Trophoblast cell (in vitro differentiated cells and primary cell): ENCODE measurements around the gene ALOX15B.

Experiments used
- DNase-seq, 2 donors: peaks; one replicate each; pipeline ENCODE4 v3.0.0-alpha.2; 2016
- H2AFZ ChIP-seq: 2 replicates; pipeline ENCODE4 v1.6.1; 2013; ENCODE audit warnings: low read length, moderate library complexity, mild to moderate bottlenecking; ENCODE audit not compliant: insufficient read depth, poor library complexity
- H2AK5ac ChIP-seq: 2 replicates; pipeline ENCODE4 v1.6.1; 2013; ENCODE audit warnings: mild to moderate bottlenecking, low read length
- H2BK120ac ChIP-seq: 2 replicates; pipeline ENCODE4 v1.6.1; 2013; ENCODE audit warnings: low read length, mild to moderate bottlenecking, moderate library complexity; ENCODE audit not compliant: insufficient read depth, poor library complexity
- H2BK12ac ChIP-seq: 2 replicates; pipeline ENCODE4 v1.6.1; 2013; ENCODE audit warnings: mild to moderate bottlenecking, low read length, moderate library complexity
- H2BK5ac ChIP-seq: 2 replicates; pipeline ENCODE4 v1.6.1; 2013; ENCODE audit warnings: low read length, low read depth, moderate library complexity, mild to moderate bottlenecking; ENCODE audit not compliant: poor library complexity
- H3K14ac ChIP-seq: 2 replicates; pipeline ENCODE4 v1.6.1; 2013; ENCODE audit warnings: mild to moderate bottlenecking, low read length
- H3K18ac ChIP-seq: 2 replicates; pipeline ENCODE4 v1.6.1; 2013; ENCODE audit warnings: mild to moderate bottlenecking, low read length
- H3K23ac ChIP-seq: 2 replicates; pipeline ENCODE4 v1.6.1; 2013; ENCODE audit warnings: low read length
- H3K27ac ChIP-seq: 2 replicates; pipeline ENCODE4 v1.5.1; 2013; ENCODE audit warnings: low read depth, mild to moderate bottlenecking, inconsistent platforms, low read length, moderate library complexity
- H3K27me3 ChIP-seq: 2 replicates; pipeline ENCODE4 v1.6.1; 2013; ENCODE audit warnings: inconsistent platforms, mild to moderate bottlenecking, low read length, moderate library complexity; ENCODE audit not compliant: insufficient read depth
- H3K36me3 ChIP-seq, 2 experiments: 1 replicate in 1 of 2; 2 replicates in 1 of 2; pipeline ENCODE4 v1.6.1; 2013; ENCODE audit warnings: low read length in 2 of 2, mild to moderate bottlenecking in 2 of 2, moderate library complexity in 1 of 2; ENCODE audit not compliant: insufficient read depth in 2 of 2, control insufficient read depth in 1 of 2
- H3K4ac ChIP-seq: 2 replicates; pipeline ENCODE4 v1.6.1; 2013; ENCODE audit warnings: low read depth, mild to moderate bottlenecking, low read length, moderate library complexity
- H3K4me1 ChIP-seq, 2 experiments: 1 replicate in 1 of 2; 2 replicates in 1 of 2; pipeline ENCODE4 v1.6.1; 2013; ENCODE audit warnings: low read length in 2 of 2, mild to moderate bottlenecking in 2 of 2, moderate library complexity in 1 of 2; ENCODE audit not compliant: insufficient read depth in 2 of 2, control insufficient read depth in 1 of 2
- H3K4me2 ChIP-seq: 2 replicates; pipeline ENCODE4 v1.6.1; 2013; ENCODE audit warnings: inconsistent platforms, mild to moderate bottlenecking, low read length, moderate library complexity
- H3K4me3 ChIP-seq: 2 replicates; pipeline ENCODE4 v1.5.1; 2013; ENCODE audit warnings: mild to moderate bottlenecking, low read depth, low read length, inconsistent platforms
- H3K79me1 ChIP-seq: one replicate; pipeline ENCODE4 v1.6.1; 2013; ENCODE audit warnings: low read length
- H3K79me2 ChIP-seq: 2 replicates; pipeline ENCODE4 v1.6.1; 2013; ENCODE audit warnings: low read length, mild to moderate bottlenecking; ENCODE audit not compliant: control insufficient read depth, insufficient read depth, poor library complexity
- H3K9ac ChIP-seq: 2 replicates; pipeline ENCODE4 v1.6.1; 2013; ENCODE audit warnings: mild to moderate bottlenecking, low read length
- H3K9me3 ChIP-seq: 2 replicates; pipeline ENCODE4 v1.6.1; 2013; ENCODE audit warnings: low read depth, mild to moderate bottlenecking, control low read depth, inconsistent platforms, low read length; ENCODE audit not compliant: insufficient read depth
- H4K12ac ChIP-seq: 2 replicates; pipeline ENCODE4 v1.6.1; 2013; ENCODE audit warnings: low read depth, mild to moderate bottlenecking, low read length, moderate library complexity
- H4K8ac ChIP-seq: 2 replicates; pipeline ENCODE4 v1.6.1; 2013; ENCODE audit warnings: low read depth, mild to moderate bottlenecking, low read length, moderate library complexity
- H4K91ac ChIP-seq: one replicate; pipeline ENCODE4 v1.6.1; 2013; ENCODE audit warnings: low read depth, mild to moderate bottlenecking, low read length, moderate library complexity
- WGBS: extraction: QIAGEN DNeasy Blood & Tissue Kit; methylation state at CpG from one replicate; pipeline ENCODE4 v1.1.7; 2013; ENCODE audit warnings: missing lambda C conversion rate; ENCODE audit not compliant: insufficient read length, insufficient coverage; ENCODE audit errors: extremely low coverage; 5-methylcytosine and 5-hydroxymethylcytosine counted together

ALOX15B gene

DNA sequence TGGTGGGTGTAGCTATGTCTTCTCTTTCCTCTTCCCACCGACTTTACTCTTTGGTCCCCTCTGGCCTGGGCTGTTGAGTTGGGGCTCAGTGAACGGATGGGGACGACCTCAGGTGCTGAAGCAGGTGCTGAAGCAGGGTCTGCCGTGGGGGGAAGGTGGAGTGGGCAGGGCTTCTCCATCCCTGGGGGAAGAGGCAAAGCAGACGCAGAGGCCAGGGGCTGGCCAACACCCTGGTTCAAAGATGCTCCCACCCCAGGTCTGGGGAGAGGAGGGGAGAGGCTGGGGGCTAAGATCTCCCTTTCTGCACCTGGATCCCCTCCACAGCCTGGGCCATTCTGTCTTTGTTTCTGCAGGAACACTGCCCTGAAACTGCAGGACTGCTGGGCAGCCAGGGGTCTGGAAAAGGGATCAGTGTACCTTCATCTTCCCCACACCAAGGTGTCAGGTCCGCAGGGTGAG is 25.7 kb downstream of the ALOX15B start:
- Histone ChIP-seq H3K4me3 (no peak overlapping the region), H3K23ac (no peak overlapping the region), H4K8ac (no peak overlapping the region), H3K18ac (no peak overlapping the region), H3K9me3 (peaks cover 1% of the 10 kb centered on the region), H3K4me2 (no peak overlapping the region), H2BK12ac (no peak overlapping the region), H3K9ac (no peak overlapping the region), H3K4me1 (no peaks in the 10 kb centered on the region), H4K91ac (no peak overlapping the region), H2AFZ (no peak overlapping the region), H2AK5ac (no peak overlapping the region), H3K79me2 (no peaks in the 10 kb centered on the region), H3K14ac (no peak overlapping the region), H3K79me1 (no peaks in the 10 kb centered on the region), H3K4ac (no peak overlapping the region), H3K27me3 (peaks cover 25% of the 10 kb centered on the region), H2BK120ac (no peak overlapping the region), H3K27ac (no peak overlapping the region), H4K12ac (no peak overlapping the region), H2BK5ac (no peak overlapping the region), H3K36me3 (no peaks in the 10 kb centered on the region)
- no CpG with 5 or more reads among the region's 6 CpGs for WGBS
- no peak for DNase-seq

DNA sequence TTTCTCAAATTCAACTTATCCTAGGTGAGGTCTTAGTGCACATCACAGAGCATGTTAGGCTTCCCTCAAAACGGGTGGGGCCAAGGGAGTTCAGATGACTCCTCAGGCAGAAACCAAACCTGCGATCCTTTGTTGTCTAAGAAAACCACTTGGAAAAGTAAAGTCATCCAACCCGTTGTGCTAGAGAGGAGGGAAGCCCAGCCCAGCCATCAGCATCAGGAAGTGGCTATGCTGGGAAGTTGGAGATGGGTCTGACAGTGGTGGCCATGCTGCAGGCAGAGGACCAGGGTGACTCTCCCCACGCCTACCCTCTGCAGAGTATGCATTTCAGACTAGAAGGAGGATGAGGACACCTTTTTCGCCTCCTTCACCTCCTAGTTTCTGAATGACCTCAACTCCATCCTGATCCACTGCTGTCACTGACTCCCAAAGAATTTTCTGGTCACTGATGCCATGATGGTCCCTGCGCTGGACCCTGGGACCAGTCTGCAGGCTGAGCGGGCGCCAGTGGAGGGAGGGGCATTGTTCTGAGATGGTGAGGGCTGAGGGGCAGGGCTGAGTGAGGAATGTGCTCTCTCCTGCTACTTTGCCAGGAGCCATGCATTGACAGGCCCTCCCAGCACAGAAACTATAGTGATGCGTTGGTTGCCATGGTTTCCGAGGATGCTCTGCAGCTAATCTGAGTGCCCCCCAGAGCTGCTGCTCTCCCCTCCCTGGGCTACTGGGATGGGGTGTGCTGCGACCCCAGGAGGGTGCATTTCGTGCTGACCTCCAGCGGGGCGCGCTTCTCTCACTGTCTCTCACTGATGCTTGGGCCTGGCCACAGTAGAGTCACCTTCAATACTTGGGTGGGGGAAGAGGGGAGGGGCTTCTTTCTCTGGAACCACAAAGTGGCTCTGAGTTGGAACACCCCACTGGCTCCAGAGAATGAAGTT is 28.2 kb downstream of the ALOX15B start:
- H2AK5ac ChIP-seq, result no peak overlapping the region
- H3K9me3 ChIP-seq, result peaks cover 1% of the 10 kb centered on the region
- no peak overlapping the region for H2BK120ac ChIP-seq
- no peaks in the 10 kb centered on the region for H3K79me2 ChIP-seq
- no peak overlapping the region for H3K9ac ChIP-seq
- H4K91ac ChIP-seq, result no peak overlapping the region
- peaks cover 40% of the 10 kb centered on the region for H3K27me3 ChIP-seq
- no peak overlapping the region for H2BK12ac ChIP-seq
- no peak overlapping the region for H4K12ac ChIP-seq
- no CpG with 5 or more reads among the region's 15 CpGs for WGBS
- H3K14ac ChIP-seq, result no peak overlapping the region
- no peak overlapping the region for H2BK5ac ChIP-seq
- no peak overlapping the region for H3K27ac ChIP-seq
- no peaks in the 10 kb centered on the region for H3K79me1 ChIP-seq
- no peak overlapping the region for H3K23ac ChIP-seq
- H3K4ac ChIP-seq, result no peak overlapping the region
- no peak overlapping the region for H4K8ac ChIP-seq
- no peak overlapping the region for H3K4me2 ChIP-seq
- no peaks in the 10 kb centered on the region for H3K36me3 ChIP-seq
- H3K4me1 ChIP-seq, result no peaks in the 10 kb centered on the region
- H3K18ac ChIP-seq, result no peak overlapping the region
- no peak overlapping the region for H3K4me3 ChIP-seq
- no peak overlapping the region for H2AFZ ChIP-seq
- no peak for DNase-seq

DNA sequence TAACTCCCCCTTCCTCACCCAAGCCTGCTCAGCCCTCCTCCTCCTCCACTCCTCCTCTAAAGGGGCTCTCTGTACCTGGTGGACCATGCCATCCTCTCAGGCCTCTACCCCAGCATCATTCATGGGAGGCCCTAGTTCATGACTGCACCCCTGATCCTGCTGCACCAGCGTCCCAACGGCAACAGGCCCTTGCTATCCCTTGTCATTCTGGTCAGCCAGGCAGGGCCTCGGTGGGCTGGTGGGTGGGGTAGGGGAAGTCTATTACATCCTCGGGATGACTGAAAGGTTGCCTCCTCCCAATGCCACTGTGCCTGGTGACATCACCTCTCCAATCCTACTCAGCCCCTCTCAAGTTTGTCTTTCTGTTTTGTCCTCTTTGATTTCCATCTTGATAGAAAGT is 28.9 kb downstream of the ALOX15B start:
- no peak overlapping the region for H3K23ac ChIP-seq
- no CpG with 5 or more reads among the region's 4 CpGs for WGBS
- H3K36me3 ChIP-seq, result no peaks in the 10 kb centered on the region
- no peak overlapping the region for H3K18ac ChIP-seq
- no peak overlapping the region for H2AK5ac ChIP-seq
- no peak overlapping the region for H4K91ac ChIP-seq
- no peaks in the 10 kb centered on the region for H3K79me1 ChIP-seq
- no peak overlapping the region for H3K27ac ChIP-seq
- no peak for DNase-seq
- no peak overlapping the region for H3K4me3 ChIP-seq
- no peak overlapping the region for H3K4ac ChIP-seq
- no peak overlapping the region for H2AFZ ChIP-seq
- no peak overlapping the region for H2BK5ac ChIP-seq
- no peak overlapping the region for H3K14ac ChIP-seq
- no peak overlapping the region for H3K4me2 ChIP-seq
- no peaks in the 10 kb centered on the region for H3K79me2 ChIP-seq
- no peak overlapping the region for H2BK120ac ChIP-seq
- H4K12ac ChIP-seq, result no peak overlapping the region
- no peaks in the 10 kb centered on the region for H3K4me1 ChIP-seq
- H2BK12ac ChIP-seq, result no peak overlapping the region
- H3K9me3 ChIP-seq, result peaks cover 1% of the 10 kb centered on the region
- no peak overlapping the region for H3K9ac ChIP-seq
- no peak overlapping the region for H4K8ac ChIP-seq
- peaks cover 40% of the 10 kb centered on the region for H3K27me3 ChIP-seq

DNA sequence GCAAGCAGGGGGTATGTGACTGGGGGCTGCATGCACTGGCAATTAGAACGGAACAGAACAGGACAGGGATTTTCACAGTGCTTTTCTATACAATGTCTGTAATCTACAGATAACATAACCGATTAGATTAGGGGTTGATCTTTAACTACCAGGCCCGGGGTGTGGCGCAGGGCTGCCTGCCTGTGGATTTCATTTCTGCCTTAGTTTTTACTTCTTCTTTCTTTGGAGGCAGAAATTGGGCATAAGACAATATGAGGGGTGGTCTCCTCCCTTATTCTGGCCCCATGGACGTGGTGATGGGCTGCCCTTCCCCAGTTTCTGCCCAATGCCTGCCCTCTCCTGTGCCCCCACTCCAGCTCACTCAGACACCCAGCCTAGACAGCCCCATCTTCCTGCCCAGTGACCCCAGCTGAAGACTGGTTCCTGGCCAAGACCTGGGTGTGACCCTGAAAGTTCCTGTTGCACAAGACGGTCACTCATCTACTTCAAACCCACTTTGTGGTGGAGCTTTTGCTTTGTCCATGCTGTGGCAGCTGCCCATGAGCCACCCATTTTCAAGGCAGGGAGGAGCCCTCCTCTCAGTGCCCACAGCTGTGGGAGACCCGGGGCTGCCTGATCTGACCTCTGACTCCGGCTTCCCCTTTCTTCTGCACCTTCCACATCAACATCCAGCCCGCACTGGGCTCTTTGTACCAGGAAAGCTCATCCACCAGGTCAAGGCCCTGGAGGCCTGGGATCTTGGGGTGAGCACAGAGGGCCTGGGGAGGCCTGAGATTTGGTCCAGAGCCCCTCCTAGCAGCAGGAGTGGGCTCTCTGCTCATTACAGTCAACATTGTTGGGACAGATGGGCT is 30.1 kb downstream of the ALOX15B start:
- Histone ChIP-seq H3K4me2 (no peak overlapping the region), H3K9ac (no peak overlapping the region), H3K27ac (no peak overlapping the region), H3K4me1 (no peaks in the 10 kb centered on the region), H2BK5ac (no peak overlapping the region), H2AFZ (no peak overlapping the region), H4K8ac (no peak overlapping the region), H3K9me3 (peaks cover 4% of the 10 kb centered on the region), H3K36me3 (no peaks in the 10 kb centered on the region), H2AK5ac (no peak overlapping the region), H2BK12ac (no peak overlapping the region), H3K79me2 (no peaks in the 10 kb centered on the region), H2BK120ac (no peak overlapping the region), H4K91ac (no peak overlapping the region), H3K27me3 (peaks cover 40% of the 10 kb centered on the region), H3K18ac (no peak overlapping the region), H3K4ac (no peak overlapping the region), H3K79me1 (no peaks in the 10 kb centered on the region), H3K23ac (no peak overlapping the region), H3K14ac (no peak overlapping the region), H4K12ac (no peak overlapping the region), H3K4me3 (no peak overlapping the region)
- DNase-seq, result no peak
- no CpG with 5 or more reads among the region's 9 CpGs for WGBS
